HG02973 (cell line): ENCODE measurements around the gene ARGLU1.
"Not testable (repeated sequence)": the region's sequence is repeated elsewhere in the genome, so short reads cannot be mapped to it uniquely, and the experiment has no call there.

Experiments
- ATAC-seq: cut with Tn5 transposase; IDR thresholded peaks from one replicate; pipeline ENCODE4 v1.9.1; 2021; ENCODE audit warnings: moderate library complexity; ENCODE audit not compliant: unreplicated experiment

Gene ARGLU1, protein sequence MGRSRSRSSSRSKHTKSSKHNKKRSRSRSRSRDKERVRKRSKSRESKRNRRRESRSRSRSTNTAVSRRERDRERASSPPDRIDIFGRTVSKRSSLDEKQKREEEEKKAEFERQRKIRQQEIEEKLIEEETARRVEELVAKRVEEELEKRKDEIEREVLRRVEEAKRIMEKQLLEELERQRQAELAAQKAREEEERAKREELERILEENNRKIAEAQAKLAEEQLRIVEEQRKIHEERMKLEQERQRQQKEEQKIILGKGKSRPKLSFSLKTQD

GRCh38 chr13:106567474-106568298 is at the start of gene ARGLU1:
ARGLU1 (minus strand) TSS chr13:106568137; CDS start chr13:106567919, 218 bp downstream.
- peak; percentile 67 for ATAC-seq

GRCh38 chr13:106617561-106617960 is 49.6 kb upstream of the ARGLU1 start:
- ATAC-seq = no peak

DNA sequence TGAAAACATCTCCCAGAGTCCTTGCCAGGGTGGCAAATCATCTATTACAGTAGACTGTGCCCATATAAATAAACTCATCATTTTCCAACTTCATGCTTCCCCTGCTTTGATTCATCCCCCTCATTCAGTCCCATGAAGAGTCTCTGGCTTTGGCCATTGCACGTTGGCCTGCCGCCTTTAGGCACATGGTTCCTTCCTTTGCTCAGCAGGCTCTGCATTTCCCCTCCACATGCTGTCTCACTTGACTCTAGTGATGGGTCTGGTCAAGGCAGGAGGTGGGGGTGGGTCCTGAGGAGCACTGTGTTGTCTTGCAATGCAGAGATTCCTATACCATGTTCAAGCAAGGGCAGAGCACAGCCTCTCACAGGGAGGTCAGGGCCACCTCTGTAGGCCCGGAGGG is 48.8 kb upstream of the ARGLU1 start:
- ATAC-seq = no peak

DNA sequence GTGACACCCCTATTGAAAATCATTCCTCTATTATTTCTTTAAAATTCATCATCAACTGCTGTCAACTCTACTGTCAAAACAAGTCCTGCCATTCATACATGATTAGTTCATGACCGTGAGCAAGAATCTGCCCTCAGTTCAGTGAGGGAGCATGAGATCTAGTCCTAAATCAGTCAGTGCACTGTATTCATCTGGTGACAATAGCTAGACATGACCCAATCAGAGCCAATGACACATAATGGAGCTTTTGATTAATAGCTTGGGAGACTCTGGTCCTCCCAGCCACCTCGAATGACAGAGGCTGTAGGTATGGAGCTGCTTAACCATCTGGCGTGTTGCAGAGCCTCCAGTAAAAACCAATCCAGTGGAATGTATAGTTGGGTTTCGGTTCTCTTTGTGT is 46.9 kb upstream of the ARGLU1 start:
- no peak for ATAC-seq

DNA sequence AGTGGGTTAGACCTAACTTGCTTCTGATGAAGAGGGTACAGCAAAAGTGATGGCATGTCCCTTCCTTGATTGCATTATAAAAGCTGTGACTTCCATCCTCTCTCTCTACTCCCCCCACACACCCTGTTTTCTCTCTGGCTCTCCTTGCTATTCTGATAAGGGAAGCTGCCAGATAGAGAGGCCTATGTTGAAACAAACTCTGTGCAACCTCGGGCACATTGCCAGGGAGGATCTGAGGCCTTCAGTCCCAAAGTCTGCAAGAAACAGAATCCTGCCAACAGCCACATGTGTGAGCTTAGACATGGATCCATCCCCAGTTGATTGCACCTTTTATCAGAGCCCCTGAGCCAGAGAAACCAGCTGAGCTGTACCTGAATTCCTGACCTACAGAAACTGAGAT is 44.8 kb upstream of the ARGLU1 start:
- ATAC-seq = no peak

GRCh38 chr13:106610486-106610885 is 42.5 kb upstream of the ARGLU1 start:
- ATAC-seq = no peak

DNA sequence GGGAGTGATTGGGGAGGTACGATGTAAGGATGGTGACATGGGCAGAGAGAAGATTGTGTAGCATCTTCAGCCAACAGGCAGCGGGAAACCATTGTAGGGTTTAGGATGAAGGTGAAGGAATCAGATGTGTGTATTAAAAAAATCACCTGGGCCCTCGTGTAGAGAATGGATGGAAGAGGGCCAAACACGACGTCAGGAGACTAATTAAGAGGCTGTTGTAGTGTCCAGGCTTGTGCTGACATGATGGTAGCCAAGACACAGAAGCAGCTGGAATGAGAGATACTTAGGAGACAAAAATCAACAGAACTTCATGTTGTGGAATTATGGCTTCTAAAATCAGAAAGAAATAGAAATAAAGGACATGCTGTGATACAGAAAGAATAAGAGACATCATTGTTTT is 41.2 kb upstream of the ARGLU1 start:
- ATAC-seq = no peak

DNA sequence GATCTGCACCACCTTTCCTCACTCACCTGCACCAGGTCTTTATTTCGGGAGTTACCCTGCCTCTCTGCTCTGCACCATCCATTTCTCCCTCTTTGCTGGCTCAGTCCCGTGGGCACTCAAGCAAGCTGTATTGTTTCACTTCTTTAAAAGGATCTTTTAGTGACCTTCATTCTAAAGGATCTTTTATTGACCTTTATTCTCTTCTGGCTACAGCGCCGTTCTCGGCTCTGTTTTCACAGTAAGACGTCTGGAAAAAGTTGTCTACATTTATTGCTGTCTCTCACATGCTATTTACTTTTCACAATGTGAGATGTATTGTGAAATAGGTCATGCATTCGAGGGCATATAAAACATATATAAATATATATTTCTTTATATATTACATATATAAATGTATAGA is 35.6 kb upstream of the ARGLU1 start:
- ATAC-seq = no peak

- ATAC-seq = no peak
Measured at GRCh38 chr13:106602178-106602577, 34.2 kb upstream of the ARGLU1 start.

DNA sequence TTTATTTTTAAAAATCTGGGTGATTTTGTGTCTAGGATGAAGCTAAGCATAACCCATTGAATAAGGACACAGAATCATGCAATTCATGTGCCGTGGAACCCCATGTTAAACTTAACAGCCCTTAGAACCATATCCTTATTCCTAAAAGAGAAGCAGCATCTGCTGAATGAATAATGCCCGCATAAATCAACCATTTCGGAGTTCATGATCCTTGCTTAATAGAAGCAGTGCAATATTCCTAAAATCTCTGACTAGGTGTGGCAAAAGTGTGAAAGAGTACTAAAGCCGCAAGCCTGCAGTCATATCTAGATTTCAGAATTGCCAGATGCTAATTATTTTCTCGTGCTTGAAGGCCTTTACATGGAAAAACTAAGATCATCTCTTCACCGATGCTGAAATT is 33.6 kb upstream of the ARGLU1 start:
- ATAC-seq = no peak

GRCh38 chr13:106600798-106601135 is 32.8 kb upstream of the ARGLU1 start:
- ATAC-seq = not testable (repeated sequence)

GRCh38 chr13:106599875-106600797 is 32.2 kb upstream of the ARGLU1 start:
- ATAC-seq = no peak

DNA sequence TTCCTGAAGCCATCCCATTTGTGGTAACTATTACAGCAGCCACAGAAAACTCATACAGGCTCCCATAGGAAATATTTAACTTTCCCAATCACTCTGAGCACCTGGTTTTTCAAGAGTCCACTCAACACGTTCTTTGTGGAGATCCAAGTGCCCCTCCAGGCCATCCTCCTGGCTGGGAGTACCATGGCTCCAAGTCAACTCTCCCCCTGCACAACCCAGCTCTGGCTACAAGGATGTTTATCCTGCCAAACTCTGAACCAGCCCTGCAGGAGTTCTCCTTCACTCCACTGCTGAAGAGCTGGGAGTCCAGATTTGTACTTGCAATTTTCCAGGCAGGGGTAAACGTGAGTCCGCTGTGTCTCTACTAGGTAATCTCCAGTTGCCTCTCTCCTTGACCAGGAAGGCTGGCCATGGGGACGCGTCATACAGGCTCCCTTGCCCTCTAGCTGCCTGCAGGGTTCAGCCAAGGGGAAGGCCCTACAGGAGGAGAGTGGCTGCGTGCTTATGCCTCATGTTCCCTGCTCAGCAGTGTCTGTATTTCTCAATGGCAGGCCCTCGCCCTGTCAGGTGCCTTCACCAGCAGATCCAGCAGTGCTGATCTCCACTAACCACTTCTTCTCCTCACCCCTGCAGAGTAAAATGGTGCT is 29.9 kb upstream of the ARGLU1 start:
- ATAC-seq = no peak

- no peak for ATAC-seq
Measured at GRCh38 chr13:106597186-106597585, 29.2 kb upstream of the ARGLU1 start.

DNA sequence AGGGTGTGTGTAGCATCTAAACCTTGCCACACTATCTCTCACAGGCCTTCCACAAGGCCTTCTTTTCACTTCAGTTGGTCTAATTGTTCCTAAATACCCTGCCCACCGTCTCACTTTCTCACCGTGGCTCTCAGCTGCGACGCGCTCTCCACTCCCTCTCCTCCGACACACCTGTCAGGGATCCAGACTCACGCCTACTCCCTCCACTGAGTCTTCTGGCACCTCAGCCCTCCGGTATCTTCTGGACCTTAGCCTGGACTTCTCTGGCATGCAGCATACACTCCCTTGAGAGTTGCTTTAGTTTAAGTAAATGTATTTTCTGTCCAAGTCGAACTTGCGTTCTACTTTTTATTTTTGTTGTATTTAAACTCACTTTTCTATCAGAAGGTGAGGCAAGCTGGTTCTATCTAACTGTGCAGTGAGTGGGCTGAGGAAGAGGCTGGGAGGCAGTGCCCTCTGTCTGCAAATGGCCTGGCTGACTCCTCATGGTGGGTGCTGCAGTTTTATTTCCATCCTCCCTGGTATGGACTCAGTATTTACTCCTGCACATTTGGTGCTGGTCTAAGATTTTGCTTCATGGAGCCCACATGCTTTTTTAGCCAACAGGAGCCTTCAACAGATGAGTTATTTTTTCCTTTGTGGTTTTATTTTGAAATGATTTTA is 28.5 kb upstream of the ARGLU1 start:
- no peak for ATAC-seq

GRCh38 chr13:106595625-106596024 is 27.7 kb upstream of the ARGLU1 start:
- ATAC-seq = no peak

DNA sequence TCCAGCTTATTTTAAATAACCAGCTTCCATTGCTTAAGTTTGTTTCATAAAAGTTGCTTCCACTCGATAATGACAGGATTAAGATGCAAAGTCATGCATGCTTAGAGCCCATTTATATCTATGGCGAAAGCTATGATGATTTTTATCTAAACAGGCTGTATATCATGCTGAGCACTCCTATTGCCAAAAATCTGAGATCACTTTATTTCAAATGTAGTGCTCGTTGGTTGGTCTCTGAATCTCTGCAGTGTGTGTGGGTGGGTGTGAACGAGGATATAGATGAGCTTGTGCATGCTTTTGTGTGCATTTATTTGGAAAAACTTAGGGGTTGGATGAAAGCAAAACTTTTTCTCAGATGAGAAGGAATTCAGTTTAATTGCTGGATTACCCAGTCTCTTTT is 27.0 kb upstream of the ARGLU1 start:
- ATAC-seq = no peak

- no peak for ATAC-seq
Measured at GRCh38 chr13:106593132-106593531, 25.2 kb upstream of the ARGLU1 start.

- no peak for ATAC-seq
Measured at GRCh38 chr13:106591299-106591698, 23.4 kb upstream of the ARGLU1 start.

DNA sequence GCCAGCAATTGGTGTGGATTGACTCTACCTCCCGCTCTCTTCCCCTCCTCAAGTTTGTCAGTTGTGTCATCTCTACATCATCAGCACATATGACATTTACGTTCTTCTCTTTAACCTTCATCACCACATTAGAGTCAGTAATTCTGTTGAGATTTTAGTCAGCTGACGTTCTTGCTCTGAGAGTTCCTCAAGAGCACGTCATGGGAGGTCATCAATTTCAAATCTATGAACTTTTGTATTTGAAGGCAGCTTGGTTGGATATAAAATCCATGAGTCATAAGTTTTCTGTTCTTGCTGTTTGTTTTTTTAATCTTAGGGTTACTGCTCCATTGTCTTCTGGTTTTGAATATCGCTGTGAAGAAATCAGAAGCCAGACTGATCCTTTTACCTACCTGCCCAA is 21.8 kb upstream of the ARGLU1 start:
- no peak for ATAC-seq
